Measurements from ENCODE around the gene APBB2.

APBB2 gene

GRCh38 chr4:41041551-41041950, 172.8 kb downstream of the APBB2 start:
- no peaks in the 10 kb centered on the region for H3K27me3 ChIP-seq (ENCODE audit: insufficient read depth, low read length)
- H3K4me2 ChIP-seq (ENCODE audit: low read length), result no peak overlapping the region
- no peaks in the 10 kb centered on the region for H3K79me2 ChIP-seq (ENCODE audit: insufficient read depth, low read length)
- no peak overlapping the region for H3K9ac ChIP-seq (ENCODE audit: low read length)
- H3K4me3 ChIP-seq (ENCODE audit: low read depth, low read length, poor library complexity, severe bottlenecking), result no peak overlapping the region
- TF ChIP-seq EZH2 (IDR thresholded peaks at IDR 0.05; ENCODE audit: borderline replicate concordance, low read length), result no peak
- no peak for TF ChIP-seq CTCF (IDR thresholded peaks at IDR 0.05; ENCODE audit: low read length)
- no peaks in the 10 kb centered on the region for H3K9me3 ChIP-seq (ENCODE audit: low read length)
- H3K36me3 ChIP-seq (ENCODE audit: insufficient read depth, low read length), result no peaks in the 10 kb centered on the region
- H3K9me2 ChIP-seq (ENCODE audit: low read depth, low read length), result no peaks in the 10 kb centered on the region
- no peaks in the 10 kb centered on the region for H4K20me1 ChIP-seq (ENCODE audit: insufficient read depth, low read length)
- H3K4me1 ChIP-seq (ENCODE audit: insufficient read depth, low read length, severe bottlenecking), result no peaks in the 10 kb centered on the region
- H2AFZ ChIP-seq (ENCODE audit: low read length), result no peak overlapping the region
- H3F3A ChIP-seq (ENCODE audit: insufficient read depth, low read length), result no peaks in the 10 kb centered on the region
- no peak overlapping the region for H3K27ac ChIP-seq (ENCODE audit: low read depth, low read length, poor library complexity, severe bottlenecking)

GRCh38 chr4:41039317-41039716, 175.0 kb downstream of the APBB2 start:
- Histone ChIP-seq H2AFZ (ENCODE audit: low read length) (no peak overlapping the region), H4K20me1 (ENCODE audit: insufficient read depth, low read length) (no peaks in the 10 kb centered on the region), H3K36me3 (ENCODE audit: insufficient read depth, low read length) (no peaks in the 10 kb centered on the region), H3F3A (ENCODE audit: insufficient read depth, low read length) (no peaks in the 10 kb centered on the region), H3K9me3 (ENCODE audit: low read length) (no peaks in the 10 kb centered on the region), H3K9ac (ENCODE audit: low read length) (no peak overlapping the region), H3K79me2 (ENCODE audit: insufficient read depth, low read length) (no peaks in the 10 kb centered on the region), H3K27ac (ENCODE audit: low read depth, low read length, poor library complexity, severe bottlenecking) (no peak overlapping the region), H3K4me1 (ENCODE audit: insufficient read depth, low read length, severe bottlenecking) (no peaks in the 10 kb centered on the region), H3K4me2 (ENCODE audit: low read length) (no peak overlapping the region), H3K9me2 (ENCODE audit: low read depth, low read length) (no peaks in the 10 kb centered on the region), H3K4me3 (ENCODE audit: low read depth, low read length, poor library complexity, severe bottlenecking) (no peak overlapping the region), H3K27me3 (ENCODE audit: insufficient read depth, low read length) (no peaks in the 10 kb centered on the region)
- TF ChIP-seq EZH2 (IDR thresholded peaks at IDR 0.05; ENCODE audit: borderline replicate concordance, low read length) (no peak), CTCF (IDR thresholded peaks at IDR 0.05; ENCODE audit: low read length) (no peak)

GRCh38 chr4:41038304-41038703, 176.0 kb downstream of the APBB2 start:
- no peaks in the 10 kb centered on the region for H3K9me3 ChIP-seq (ENCODE audit: low read length)
- H3K4me1 ChIP-seq (ENCODE audit: insufficient read depth, low read length, severe bottlenecking), result no peaks in the 10 kb centered on the region
- no peak overlapping the region for H3K27ac ChIP-seq (ENCODE audit: low read depth, low read length, poor library complexity, severe bottlenecking)
- no peak overlapping the region for H3K9ac ChIP-seq (ENCODE audit: low read length)
- H3K36me3 ChIP-seq (ENCODE audit: insufficient read depth, low read length), result no peaks in the 10 kb centered on the region
- H3K4me3 ChIP-seq (ENCODE audit: low read depth, low read length, poor library complexity, severe bottlenecking), result no peak overlapping the region
- no peaks in the 10 kb centered on the region for H3F3A ChIP-seq (ENCODE audit: insufficient read depth, low read length)
- no peaks in the 10 kb centered on the region for H4K20me1 ChIP-seq (ENCODE audit: insufficient read depth, low read length)
- no peak overlapping the region for H2AFZ ChIP-seq (ENCODE audit: low read length)
- H3K4me2 ChIP-seq (ENCODE audit: low read length), result no peak overlapping the region
- TF ChIP-seq EZH2 (IDR thresholded peaks at IDR 0.05; ENCODE audit: borderline replicate concordance, low read length), result no peak
- no peak for TF ChIP-seq CTCF (IDR thresholded peaks at IDR 0.05; ENCODE audit: low read length)
- H3K27me3 ChIP-seq (ENCODE audit: insufficient read depth, low read length), result no peaks in the 10 kb centered on the region
- no peaks in the 10 kb centered on the region for H3K9me2 ChIP-seq (ENCODE audit: low read depth, low read length)
- H3K79me2 ChIP-seq (ENCODE audit: insufficient read depth, low read length), result no peaks in the 10 kb centered on the region

Measured in OCI-LY1 (cell line).